ENCODE results near the gene NACC2. TPM values are rescaled to one million over a fixed set of nuclear protein-coding genes. Genes with fewer than 3 reads are reported as not detected.

Gene NACC2
- total and polyA plus RNA-seq, 9 of the 15 experiments (the other 6 are each of a cell fraction or from before 2014, with no cell fraction given) = 0.70 to 25.1 (median 5.6) TPM

- H3K4me1 ChIP-seq (replicated peaks in 1 of 2; ENCODE audit: control insufficient read depth in 2 of 2, insufficient read depth in 2 of 2, low read length in 2 of 2) = peaks cover 20 to 72% of the 10 kb centered on the region in 2 experiments; a peak in 4 of 5 replicates
- no peaks in the 10 kb centered on the region for H3K9me1 ChIP-seq (ENCODE audit: control insufficient read depth, insufficient read depth, low read length)
- no peaks in the 10 kb centered on the region for H3K9me3 ChIP-seq (replicated peaks; ENCODE audit: control insufficient read depth, insufficient read depth, low read depth, low read length)
- FAIRE-seq = peak; percentile 80
- WGBS (ENCODE audit: insufficient coverage, low coverage, missing lambda C conversion rate) = 4% methylated on average over 10 of the region's 16 CpGs
- no peaks in the 10 kb centered on the region for H3K27me3 ChIP-seq (ENCODE audit: control insufficient read depth in 2 of 2, insufficient read depth in 2 of 2, low read length in 2 of 2)
- ChIA-PET POLR2A (interaction anchor here (0.5 to 2.1 kb wide), 7 partner anchors 10 to 630 kb away, joined by 3 to 9 read pairs (median 3); no protein-coding TSS in a partner anchor), CTCF (ENCODE audit: low intra/inter-chr PET ratio) (no interaction called here)
- peaks cover 63% of the 10 kb centered on the region for H3K79me2 ChIP-seq (ENCODE audit: control insufficient read depth, insufficient read depth, low read length)
- ATAC-seq = peak; percentile 77
- peak overlapping the region; percentile 62; the same call in 1 of the 2 replicates for H2AFZ ChIP-seq (ENCODE audit: low read depth, low read length)
- peaks cover 16% of the 10 kb centered on the region; the same call in 1 of the 2 replicates for H4K20me1 ChIP-seq (replicated peaks; ENCODE audit: control insufficient read depth, insufficient read depth, low read length)
- H3K4me2 ChIP-seq (ENCODE audit: insufficient read depth, low read length) = peak overlapping the region; percentile 84
- peak; percentile 67 to 85 (median 74) for DNase-seq (ENCODE audit: extremely low read depth in 1 of 4, low spot score in 3 of 4)
- no TSS peak for BruUV-seq (replicated peaks)
- intact Hi-C loops (cut with micrococcal nuclease) = loop anchor here (10.0 kb wide), 1 partner anchor 129 kb away; the partner anchor contains the start of gene UBAC1
- peaks cover 22% of the 10 kb centered on the region; the same call in 2 of the 3 replicates for H3K36me3 ChIP-seq (ENCODE audit: control insufficient read depth, insufficient read depth, low read length)
- in situ Hi-C loops (cut with MboI) = no loop called here
- H3K4me3 ChIP-seq = peak overlapping the region; percentile 70
- H3K9ac ChIP-seq (ENCODE audit: insufficient read depth in 1 of 2, low read depth in 2 of 2, low read length in 2 of 2) = peak overlapping the region; percentile 78 to 98
- H3K27ac ChIP-seq (ENCODE audit: extremely low read depth, low read depth, low read length) = peak overlapping the region; percentile 93
- no peak for TF ChIP-seq ZBTB11 (CRISPR knock-in tag; IDR thresholded peaks at IDR 0.05)
- TF ChIP-seq YY1 (IDR thresholded peaks at IDR 0.05; ENCODE audit: borderline replicate concordance in 1 of 3, control insufficient read depth in 1 of 3, extremely low read depth in 1 of 3, insufficient read depth in 3 of 3, insufficient read length in 1 of 3, insufficient replicate concordance in 2 of 3, low read depth in 1 of 3, low read length in 2 of 3) = peak in 1 of 3 experiments; percentile 31
- TF ChIP-seq ZNF431 (CRISPR knock-in tag; IDR thresholded peaks at IDR 0.05) = no peak
- no peak for TF ChIP-seq ZBTB49 (CRISPR knock-in tag; IDR thresholded peaks at IDR 0.05; ENCODE audit: borderline replicate concordance)
- peak in 1 of 2 experiments; percentile 84; a peak in 2 of 4 replicates for TF ChIP-seq UBTF (IDR thresholded peaks at IDR 0.05; ENCODE audit: borderline replicate concordance in 1 of 2, low read depth in 2 of 2, low read length in 2 of 2)
These were observed 1.6 kb downstream of the NACC2 start for GRCh38 chr9:136093346-136093986.

All from K562 (cell line).